ENCODE data around the gene LIPC. TPM values are rescaled to one million over a fixed set of nuclear protein-coding genes. Genes with fewer than 3 reads are reported as not detected.

LIPC gene
- total RNA-seq, 1 experiment from 2014 or later = not detected

GRCh38 chr15:58437531-58438105 lies 5.8 kb downstream of the LIPC start:
- CTCF ChIA-PET = interaction anchor here (0.5 kb wide), 1 partner anchor 348 kb away, joined by 3 read pairs; no protein-coding TSS in a partner anchor
- Histone ChIP-seq H3K27ac (ENCODE audit: low read depth, low read length, poor library complexity, severe bottlenecking) (no peak overlapping the region), H3K27me3 (replicated peaks; ENCODE audit: insufficient read depth, low read depth, low read length, poor library complexity) (no peaks in the 10 kb centered on the region), H3K36me3 (ENCODE audit: insufficient read depth, low read length, poor library complexity, severe bottlenecking) (no peaks in the 10 kb centered on the region), H3K9me3 (ENCODE audit: low read depth, low read length, poor library complexity, severe bottlenecking) (no peaks in the 10 kb centered on the region), H3K4me3 (ENCODE audit: low read depth, low read length, poor library complexity, severe bottlenecking) (no peak overlapping the region), H3K4me1 (ENCODE audit: insufficient read depth, low read length, poor library complexity, severe bottlenecking) (peaks cover 18% of the 10 kb centered on the region)
- no TSS peak for BruUV-seq (replicated peaks)
- DNase-seq (ENCODE audit: low spot score) = no peak
- POLR2A ChIA-PET (ENCODE audit: low non-redundant PET) = no interaction called here
- intact Hi-C loops (cut with micrococcal nuclease; ENCODE audit: unreplicated experiment) = loop anchor here (5.0 kb wide), 1 partner anchor 245 kb away; no protein-coding TSS in a partner anchor
- TF ChIP-seq CTCF (conservative IDR thresholded peaks at IDR 0.05; ENCODE audit: low read depth, low read length) (no peak), EZH2 (IDR thresholded peaks at IDR 0.05; ENCODE audit: borderline replicate concordance, low read depth, low read length, poor library complexity, severe bottlenecking) (no peak)

- H3K9me3 ChIP-seq (ENCODE audit: low read depth, low read length, poor library complexity, severe bottlenecking) = no peaks in the 10 kb centered on the region
- intact Hi-C loops (cut with micrococcal nuclease; ENCODE audit: unreplicated experiment) = loop anchor here (5.0 kb wide), 1 partner anchor 244 kb away; no protein-coding TSS in a partner anchor
- H3K4me3 ChIP-seq (ENCODE audit: low read depth, low read length, poor library complexity, severe bottlenecking) = no peak overlapping the region
- no peak for TF ChIP-seq EZH2 (IDR thresholded peaks at IDR 0.05; ENCODE audit: borderline replicate concordance, low read depth, low read length, poor library complexity, severe bottlenecking)
- TF ChIP-seq CTCF (conservative IDR thresholded peaks at IDR 0.05; ENCODE audit: low read depth, low read length) = no peak
- ChIA-PET POLR2A (ENCODE audit: low non-redundant PET) (no interaction called here), CTCF (no interaction called here)
- H3K4me1 ChIP-seq (ENCODE audit: insufficient read depth, low read length, poor library complexity, severe bottlenecking) = peaks cover 15% of the 10 kb centered on the region
- no peaks in the 10 kb centered on the region for H3K36me3 ChIP-seq (ENCODE audit: insufficient read depth, low read length, poor library complexity, severe bottlenecking)
- BruUV-seq (replicated peaks) = no TSS peak
- H3K27ac ChIP-seq (ENCODE audit: low read depth, low read length, poor library complexity, severe bottlenecking) = no peak overlapping the region
- no peaks in the 10 kb centered on the region for H3K27me3 ChIP-seq (replicated peaks; ENCODE audit: insufficient read depth, low read depth, low read length, poor library complexity)
- no peak for DNase-seq (ENCODE audit: low spot score)
Observed at GRCh38 chr15:58438111-58438510, 6.3 kb downstream of the LIPC start.

- DNase-seq (ENCODE audit: low spot score) = peak; percentile 77
- Histone ChIP-seq H3K27ac (ENCODE audit: low read depth, low read length, poor library complexity, severe bottlenecking) (no peak overlapping the region), H3K9me3 (ENCODE audit: low read depth, low read length, poor library complexity, severe bottlenecking) (no peaks in the 10 kb centered on the region), H3K27me3 (replicated peaks; ENCODE audit: insufficient read depth, low read depth, low read length, poor library complexity) (no peaks in the 10 kb centered on the region), H3K36me3 (ENCODE audit: insufficient read depth, low read length, poor library complexity, severe bottlenecking) (no peaks in the 10 kb centered on the region), H3K4me1 (ENCODE audit: insufficient read depth, low read length, poor library complexity, severe bottlenecking) (peaks cover 8% of the 10 kb centered on the region), H3K4me3 (ENCODE audit: low read depth, low read length, poor library complexity, severe bottlenecking) (no peak overlapping the region)
- CTCF ChIA-PET = interaction anchor here (0.6 kb wide), 1 partner anchor 337 kb away, joined by 8 read pairs; no protein-coding TSS in a partner anchor
- no TSS peak for BruUV-seq (replicated peaks)
- POLR2A ChIA-PET (ENCODE audit: low non-redundant PET) = no interaction called here
- TF ChIP-seq CTCF (conservative IDR thresholded peaks at IDR 0.05; ENCODE audit: low read depth, low read length) (peak; percentile 69), EZH2 (IDR thresholded peaks at IDR 0.05; ENCODE audit: borderline replicate concordance, low read depth, low read length, poor library complexity, severe bottlenecking) (no peak)
- intact Hi-C loops (cut with micrococcal nuclease; ENCODE audit: unreplicated experiment) = loop anchor here (5.0 kb wide), 1 partner anchor 243 kb away; no protein-coding TSS in a partner anchor
Observed at GRCh38 chr15:58438956-58439355, 7.2 kb downstream of the LIPC start.

All from A673 (cell line).